ENCODE data around the gene ARL6IP5.
A peak's percentile ranks its signal among the peaks of the same experiment; 100 is the strongest.

ARL6IP5 gene, protein sequence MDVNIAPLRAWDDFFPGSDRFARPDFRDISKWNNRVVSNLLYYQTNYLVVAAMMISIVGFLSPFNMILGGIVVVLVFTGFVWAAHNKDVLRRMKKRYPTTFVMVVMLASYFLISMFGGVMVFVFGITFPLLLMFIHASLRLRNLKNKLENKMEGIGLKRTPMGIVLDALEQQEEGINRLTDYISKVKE

DNA sequence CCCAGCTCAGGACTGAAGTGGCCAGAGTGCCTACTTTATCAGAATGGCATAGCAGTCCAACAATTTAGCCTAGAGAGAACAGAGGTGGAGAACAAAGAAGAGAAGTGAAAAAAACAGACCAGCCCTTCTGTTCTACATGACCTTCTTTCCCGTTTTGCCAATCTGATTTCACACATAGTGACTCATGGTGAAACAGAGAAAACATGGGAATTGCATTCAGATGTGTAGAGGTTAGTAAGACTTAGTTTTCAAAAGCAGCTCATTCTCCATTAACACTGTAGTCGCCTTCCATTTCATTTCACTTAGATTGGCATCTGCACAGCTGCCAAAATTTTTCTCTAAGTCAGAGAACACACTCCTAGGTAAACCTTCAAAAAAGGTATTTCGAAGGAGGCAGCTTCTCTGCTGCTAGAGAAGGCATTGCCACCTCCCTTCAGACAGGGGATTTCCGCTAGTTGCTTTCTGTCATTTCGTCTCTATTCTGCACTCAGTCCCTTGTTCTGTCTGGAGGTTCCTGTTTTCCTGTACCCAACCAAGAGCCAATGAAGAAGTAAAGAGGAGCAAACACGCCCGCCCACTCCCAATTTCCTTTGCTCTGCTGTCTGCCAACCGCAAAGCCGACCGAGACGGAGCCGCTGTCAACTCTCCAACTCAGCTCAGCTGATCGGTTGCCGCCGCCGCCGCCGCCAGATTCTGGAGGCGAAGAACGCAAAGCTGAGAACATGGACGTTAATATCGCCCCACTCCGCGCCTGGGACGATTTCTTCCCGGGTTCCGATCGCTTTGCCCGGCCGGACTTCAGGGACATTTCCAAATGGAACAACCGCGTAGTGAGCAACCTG is at the start of gene ARL6IP5:
TSS of gene ARL6IP5 (plus strand) at position 612 of the 842 bp plus-strand sequence. CDS start at position 723, 111 bp downstream.
- DNase-seq = peak; percentile 93

DNA sequence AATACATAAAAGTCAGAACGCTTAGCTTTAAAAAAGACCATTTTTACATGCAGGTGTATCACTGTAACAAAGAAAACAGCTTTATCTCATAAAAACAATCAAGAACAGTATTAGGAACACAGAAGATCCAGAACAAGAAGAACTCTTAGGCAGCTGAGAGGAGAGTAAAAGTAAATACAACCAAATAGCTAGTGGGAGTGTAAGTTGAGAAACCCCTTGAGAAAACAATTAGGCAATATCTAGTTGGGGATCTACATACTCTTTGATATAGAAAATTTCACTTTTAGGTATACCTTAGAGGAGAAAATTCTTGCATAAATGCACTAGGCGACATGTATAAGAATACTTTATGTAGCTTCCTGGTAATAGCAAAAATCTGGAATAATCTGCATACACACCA is 40.1 kb upstream of the ARL6IP5 start:
- DNase-seq = no peak

DNA sequence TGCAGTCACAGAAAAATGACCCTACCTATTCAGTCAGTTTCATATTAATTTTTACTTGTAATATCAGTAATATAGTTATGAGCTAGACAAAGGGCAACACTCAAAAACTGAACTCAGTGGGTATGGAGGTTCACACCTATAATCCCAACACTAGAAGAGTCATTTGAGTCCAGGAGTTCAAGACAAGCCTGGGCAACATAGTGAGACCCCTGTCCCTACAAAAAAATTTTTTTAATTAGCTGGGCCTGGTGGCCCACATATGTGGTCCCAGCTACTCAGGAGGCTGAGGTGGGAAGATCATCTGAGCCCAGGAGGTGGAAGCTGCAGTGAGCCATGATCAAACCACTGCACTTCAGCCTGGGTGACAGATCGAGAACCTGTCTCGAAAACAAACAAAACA is 35.7 kb upstream of the ARL6IP5 start:
- DNase-seq = no peak

DNA sequence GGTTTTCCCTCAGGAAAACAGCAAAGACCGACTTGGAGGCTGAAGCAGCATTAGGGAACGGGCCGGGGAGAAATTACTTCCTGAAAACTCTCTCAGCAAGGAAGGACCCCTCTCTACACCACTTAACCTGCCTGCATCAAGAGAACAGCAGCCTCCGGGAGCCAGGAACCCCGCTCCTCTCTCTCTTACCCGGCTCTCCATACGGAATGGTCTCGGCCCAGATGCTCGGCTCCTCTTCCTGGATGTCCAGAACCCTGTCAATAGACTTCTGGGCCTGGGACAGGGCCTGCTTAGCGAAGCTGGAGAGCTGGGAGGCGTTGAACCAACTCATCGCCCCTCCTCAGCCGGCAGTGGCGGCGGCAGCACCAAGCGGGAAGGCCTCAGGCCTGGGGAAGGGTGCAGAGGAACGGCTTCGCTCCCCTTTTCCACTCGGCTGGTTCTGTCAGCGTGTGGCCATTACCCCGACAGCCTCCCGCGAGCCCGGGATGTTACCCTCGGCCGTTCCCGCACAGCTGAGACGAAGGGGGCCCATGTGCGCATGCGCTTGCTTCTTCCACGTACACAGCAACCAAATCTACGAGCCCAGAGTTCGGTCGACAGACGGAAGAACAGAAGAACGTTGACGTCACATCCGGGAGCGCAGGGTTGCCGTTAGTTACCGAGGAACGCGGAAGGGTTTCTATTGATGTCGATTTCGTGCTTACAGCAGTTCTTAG is 32.8 kb upstream of the ARL6IP5 start, which contains the start of gene TMF1:
TSS of gene TMF1 (minus strand) at position 578 of the 716 bp plus-strand sequence. CDS start at position 331, 247 bp downstream.
- peak; percentile 99 for DNase-seq

DNA sequence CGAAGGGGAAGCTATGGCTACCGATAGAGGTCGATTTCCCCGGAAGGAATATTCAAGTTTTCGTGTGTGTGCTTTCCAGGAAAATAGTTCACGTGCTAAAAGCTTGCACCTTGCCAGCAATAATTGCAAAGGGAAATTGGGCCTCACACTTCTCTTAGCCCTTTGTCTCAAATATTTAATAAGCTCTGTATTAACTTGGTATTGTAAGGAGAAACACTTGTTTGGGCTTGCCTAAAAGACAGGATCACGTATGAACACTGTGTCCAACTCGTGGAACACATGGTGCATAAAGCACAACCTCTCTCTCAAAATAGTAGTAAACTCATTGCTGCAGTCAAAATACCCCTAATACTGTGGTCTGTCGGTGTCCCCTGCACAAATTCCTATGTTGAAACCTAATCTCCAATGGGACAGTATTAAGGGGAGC is 32.3 kb upstream of the ARL6IP5 start:
- DNase-seq = no peak

DNA sequence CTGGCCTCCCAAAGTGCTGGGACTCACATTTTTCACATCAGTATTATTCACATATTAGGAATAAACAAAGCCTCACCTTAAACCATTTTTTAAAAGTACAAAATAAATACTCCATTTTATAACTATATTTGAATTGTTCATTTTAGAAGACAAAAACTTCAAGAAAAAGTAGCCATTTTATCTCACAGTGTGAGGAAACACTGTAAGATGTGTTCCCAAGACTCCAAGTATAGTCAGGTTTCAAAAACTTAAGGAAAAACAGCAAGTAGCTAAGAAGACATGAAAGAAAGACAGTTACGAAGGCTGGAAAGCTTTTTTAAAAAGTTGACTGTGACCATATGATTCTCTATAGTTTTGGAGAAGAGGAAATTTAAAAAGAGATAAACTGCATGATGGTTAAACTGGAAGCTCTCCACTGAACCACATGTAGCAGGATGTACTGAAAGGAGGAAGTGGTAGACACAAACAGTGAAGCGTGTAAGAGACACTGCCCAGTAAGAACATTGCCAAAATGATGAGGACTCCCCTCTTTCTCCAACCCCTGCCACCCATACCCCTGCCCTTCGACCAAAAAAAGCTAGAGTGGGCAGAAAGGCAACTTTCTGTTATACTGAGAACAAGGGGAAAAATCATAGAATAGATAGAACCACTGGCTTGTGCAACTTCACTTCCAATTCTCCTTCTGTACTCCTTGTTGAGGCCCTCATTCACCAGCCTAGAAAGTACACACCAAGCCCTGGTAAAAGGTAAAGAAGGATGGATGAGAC is 26.4 kb upstream of the ARL6IP5 start:
- DNase-seq = peak; percentile 19

DNA sequence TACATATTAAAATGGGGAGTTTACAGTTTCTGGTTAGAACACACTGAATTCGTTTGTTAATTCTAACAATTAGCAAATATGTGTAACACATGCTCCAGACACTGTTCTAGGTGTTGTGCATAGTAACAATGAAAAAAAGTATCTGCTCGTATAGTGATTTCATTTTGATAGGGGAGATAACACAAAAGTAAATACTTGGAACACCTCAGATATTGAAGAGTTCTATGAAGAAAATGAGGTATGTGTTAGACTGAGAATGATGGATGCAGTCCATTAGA is 25.9 kb upstream of the ARL6IP5 start:
- DNase-seq = no peak

DNA sequence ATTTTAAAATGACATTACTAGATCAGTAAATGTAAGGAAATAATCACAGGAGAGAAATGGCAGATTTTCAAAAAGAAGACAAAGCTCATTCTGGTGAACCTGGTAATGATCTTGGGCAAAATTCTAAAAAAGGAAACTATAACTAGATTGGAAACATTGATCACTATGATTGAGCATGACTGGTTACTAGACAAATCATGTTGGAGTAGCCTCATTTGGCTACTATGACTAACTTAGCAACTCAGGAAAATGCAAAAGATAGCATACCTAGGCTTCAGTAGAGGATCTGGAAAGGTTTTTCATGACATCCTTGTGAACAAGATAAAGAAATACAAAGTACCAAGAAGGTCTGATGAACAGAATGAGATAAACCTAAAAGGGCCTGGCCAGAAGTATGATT is 25.0 kb upstream of the ARL6IP5 start:
- DNase-seq = no peak

DNA sequence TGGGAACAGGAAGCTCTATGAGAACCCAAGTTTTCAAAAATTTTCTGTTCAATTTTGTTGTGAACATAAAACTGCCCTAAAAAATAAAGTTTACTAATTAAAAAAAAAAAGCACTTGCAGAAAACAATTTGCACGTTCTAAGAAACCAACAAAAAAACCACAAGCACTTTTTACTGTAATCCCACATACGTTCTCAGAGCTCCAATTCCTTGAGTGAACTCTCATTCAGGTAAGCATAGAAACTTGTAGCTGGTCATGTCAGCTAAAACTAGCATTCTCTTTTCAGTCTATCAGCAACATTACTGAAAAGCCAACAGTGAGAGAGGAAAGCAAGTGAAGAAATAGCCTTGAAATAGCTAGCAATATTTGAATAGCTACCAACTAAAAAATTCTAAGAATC is 21.1 kb upstream of the ARL6IP5 start:
- DNase-seq = no peak

DNA sequence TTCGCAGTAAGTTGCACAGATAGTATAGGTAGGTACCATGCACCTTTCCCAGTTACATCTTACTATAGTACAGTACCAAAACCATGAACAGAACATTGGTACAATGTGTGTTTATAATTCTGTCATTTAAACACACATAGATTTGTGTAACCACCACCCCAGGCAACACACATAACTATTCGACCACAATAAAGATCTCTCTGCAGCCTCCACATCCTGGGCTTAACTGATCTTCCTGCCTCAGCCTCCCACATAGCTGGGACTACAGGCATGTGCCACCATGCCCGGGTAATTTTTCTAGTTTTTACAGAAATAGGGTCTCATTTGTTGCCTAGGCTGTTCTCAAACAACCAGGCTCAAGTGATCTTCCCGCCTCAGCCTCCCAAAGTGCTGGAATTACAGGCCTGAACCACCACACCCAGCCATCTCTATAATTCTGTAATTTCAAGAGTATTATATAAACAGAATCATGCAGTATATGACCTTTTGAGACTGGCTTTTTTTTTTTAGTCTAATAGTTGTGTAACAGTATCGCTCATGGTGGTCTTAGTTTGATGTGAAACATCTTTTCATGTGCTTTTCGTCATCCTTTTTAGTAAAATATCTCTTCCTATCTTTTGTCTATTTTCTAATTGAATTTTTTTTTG is 19.3 kb upstream of the ARL6IP5 start:
- peak; percentile 39 for DNase-seq

DNA sequence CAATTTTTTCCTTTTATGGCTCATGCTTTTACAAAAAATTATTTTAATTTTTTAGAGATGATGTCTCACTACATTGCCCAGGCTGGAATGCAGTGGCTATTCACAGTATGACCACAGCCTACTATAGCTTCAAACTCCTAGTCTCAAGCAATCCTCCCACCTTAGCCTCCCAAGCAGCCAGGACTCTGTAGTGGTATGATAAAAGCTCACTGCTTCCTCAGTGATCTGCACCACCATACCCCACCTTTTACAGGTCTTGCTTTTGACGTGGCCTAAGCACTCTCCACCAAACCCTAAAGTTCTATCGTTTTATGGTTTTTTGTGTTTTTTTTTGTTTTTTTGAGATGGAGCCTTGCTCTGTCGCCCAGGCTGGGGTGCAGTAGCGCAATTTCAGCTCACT is 18.6 kb upstream of the ARL6IP5 start:
- DNase-seq = no peak

DNA sequence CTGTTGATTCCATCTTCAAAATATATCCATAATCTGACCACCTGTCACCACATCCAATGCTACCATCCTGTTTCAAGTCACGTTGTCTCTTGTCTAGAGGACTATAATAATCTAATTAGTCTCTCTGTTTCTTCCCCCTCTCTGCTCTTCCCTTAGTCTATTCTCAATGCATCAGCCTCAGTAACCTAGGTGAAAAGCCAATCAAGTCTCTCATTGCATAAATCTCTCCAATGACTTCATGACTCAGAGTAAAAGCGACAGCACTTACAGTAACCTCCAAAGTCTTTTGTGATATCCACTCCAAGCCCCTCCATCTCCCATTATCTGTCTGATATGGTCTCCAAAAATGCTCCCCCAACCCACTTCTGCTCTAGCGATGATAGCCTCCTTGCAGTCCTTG is 11.8 kb upstream of the ARL6IP5 start:
- no peak for DNase-seq

DNA sequence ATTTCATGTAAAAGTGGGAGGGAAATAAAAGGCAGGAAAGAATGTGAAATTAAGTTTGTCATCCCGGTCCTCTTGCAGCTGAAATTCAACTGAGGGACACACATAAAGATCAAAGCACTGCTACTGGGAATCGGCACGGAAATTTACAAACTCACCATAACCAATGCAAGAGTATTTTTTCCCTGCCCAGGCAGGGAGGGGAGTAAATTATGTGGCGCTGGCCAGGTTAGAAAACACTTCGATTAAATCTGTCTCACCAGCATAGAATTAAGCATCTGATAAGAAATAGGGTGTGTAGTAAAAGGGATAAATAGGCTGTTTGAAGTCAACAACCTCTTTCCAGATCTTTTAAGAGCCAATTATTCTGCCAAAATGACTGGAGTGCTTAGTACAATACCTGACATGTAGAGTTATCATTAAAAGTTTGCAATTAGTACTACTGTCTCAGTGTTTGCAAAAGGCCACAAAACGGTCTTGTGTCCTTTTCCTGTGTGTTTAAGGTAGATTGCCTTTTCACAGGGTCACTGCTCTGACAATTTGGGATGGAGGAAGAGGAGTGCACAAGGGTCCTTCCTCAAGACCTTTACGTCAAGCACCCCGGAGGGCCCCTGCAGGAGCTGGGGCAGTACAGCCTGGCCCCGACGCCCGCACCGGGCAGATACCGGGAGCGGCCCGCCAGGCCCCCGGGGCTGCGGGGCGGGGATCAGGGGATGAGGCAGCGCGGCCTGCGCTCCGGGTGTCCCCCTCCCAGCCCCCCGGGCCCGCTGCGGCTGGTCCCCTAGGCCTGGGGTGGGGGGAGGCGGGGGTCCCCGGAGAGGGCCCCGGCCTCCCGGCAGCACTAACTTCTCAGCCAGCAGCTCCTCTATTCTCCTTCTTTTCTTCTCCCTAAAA is 5.2 kb upstream of the ARL6IP5 start:
- DNase-seq = peak; percentile 21

DNA sequence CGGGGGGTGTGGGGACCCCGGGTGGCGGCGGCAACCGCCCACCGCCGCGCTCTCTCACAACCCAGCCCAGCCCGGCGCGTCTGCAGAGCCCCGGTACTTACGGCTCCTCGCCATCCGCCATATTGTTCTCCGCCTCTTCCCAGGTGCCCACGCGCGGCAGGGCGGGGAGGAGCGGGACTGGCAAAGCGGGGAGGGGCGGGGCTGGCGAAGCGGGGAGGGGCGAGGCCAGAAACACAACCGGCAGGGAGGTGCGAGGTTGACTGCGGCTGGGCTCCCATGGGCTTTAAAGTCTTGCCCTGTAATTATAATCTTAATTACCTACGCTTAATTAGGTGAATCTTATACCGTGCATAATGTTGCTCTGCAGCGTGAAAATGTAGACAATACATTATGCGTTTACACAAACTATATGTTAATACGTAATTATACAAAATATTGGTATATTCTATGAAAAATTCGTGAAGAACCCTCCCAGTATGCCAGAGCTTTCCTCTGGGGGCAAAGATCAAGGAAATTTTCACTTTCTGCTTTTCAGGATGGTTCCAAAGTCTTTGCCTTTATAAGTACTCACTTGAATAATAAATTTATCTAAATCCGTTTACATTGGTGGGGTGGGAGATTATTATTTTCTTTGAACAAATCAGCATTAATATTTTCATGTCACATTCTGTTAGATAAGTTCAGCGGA is 4.4 kb upstream of the ARL6IP5 start, which contains the start of gene UBA3:
TSS of gene UBA3 (minus strand) at position 133 of the 688 bp plus-strand sequence. CDS start at position 121, 12 bp downstream.
- DNase-seq = peak; percentile 97

DNA sequence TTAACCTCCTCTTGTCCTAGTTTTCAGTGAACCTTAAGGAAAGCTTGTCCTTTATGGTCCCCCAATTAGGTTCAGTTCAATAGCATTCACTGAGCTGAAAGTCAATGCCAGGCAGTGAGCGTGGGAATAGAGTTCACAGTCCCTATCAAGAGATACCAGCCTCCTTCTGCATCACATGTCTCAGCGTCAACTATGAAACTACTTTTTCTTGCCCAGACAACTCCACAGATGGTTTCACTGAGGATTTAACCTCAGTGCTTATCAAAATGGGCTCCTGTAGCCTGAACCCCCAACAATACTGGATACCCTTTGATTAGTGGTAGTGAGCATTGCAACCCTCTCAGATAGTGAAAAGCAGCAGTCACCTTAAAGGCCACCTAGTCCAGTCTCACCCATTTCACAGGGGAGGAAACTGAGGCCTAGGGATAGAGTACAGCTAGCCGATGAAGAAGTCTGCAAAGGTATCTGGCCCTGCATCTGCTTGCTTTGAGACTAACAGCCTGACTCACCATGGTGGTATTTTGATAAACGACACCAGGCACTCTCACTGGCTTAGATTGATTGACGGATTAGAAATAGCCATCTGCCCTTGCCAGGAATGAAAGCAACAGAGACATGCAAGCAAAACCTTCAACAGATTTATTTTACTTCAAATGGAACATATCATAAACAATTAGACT is 3.0 kb upstream of the ARL6IP5 start:
- peak; percentile 24 for DNase-seq

DNA sequence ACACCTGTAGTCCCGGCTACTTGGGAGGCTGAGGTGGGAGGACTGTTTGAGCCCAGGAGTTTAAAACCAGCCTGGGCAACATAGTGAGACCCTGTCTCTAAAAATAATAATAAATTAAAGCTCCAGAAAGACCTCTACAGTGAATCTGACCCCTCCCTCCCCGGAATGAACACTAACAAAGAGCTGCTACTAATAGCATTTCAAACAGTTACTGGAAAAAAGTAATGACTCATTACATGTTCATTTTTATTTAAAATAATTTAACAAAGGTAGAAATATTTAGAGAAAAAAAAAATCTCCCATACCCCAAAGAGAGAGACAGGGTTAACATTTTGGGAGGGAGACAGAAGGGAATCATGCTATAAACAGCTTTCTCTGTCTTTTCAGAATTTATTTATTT is 2.4 kb upstream of the ARL6IP5 start:
- DNase-seq = no peak

DNA sequence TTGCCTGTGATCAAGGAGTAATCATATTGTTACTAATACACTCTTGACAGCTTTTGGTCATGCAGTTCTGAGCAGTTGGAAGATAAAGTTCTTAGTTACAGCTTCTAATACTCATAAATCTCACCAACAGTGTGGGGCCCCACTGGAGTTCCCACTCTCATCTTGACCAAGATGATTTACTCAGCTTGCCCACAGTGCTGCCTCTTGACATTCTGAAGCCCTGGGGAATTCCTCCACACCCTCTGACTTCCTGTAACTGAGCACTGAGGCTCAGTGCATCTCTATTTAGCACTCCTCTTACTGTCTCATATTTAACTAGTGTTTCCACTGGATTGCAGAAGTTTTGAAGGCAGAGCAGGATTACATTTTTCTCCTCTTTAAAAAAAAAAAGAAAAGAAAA is 1.9 kb upstream of the ARL6IP5 start:
- DNase-seq = peak; percentile 65

DNA sequence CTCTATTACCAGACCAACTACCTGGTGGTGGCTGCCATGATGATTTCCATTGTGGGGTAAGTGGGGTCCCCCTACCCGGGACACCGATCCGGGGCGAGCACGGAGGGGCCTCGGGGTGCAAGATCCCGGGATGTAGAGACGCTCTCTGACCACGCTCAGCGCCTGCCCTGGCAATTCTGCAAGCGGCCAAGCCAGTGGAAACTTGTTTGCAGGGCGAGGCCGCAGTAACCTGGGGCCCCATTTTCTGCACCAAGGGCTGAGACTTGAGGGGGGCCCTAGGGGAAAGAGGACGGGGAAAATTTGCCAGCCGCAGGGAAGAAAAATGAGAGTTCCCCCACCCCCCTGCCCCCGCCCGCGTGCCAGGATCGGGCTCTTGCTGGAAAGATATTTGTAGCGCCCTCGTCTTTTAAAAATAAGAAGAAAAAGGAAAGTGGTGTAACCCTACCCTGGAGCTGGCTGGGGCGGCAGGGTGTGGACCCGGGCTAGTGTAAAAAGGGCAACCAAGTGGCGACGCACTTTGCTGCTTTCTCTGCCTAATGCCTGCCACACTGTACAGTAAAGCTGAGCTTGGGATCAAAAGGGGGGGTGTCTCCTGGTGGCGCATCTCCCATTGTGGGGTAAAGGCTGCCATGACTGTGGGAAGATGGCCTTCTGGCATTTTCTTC is 563 bp downstream of the ARL6IP5 start:
- peak; percentile 45 for DNase-seq

Data from CD4-positive, alpha-beta T cell treated with Interleukin-17A for 4 hours (primary cell).